GM18861 (cell line): ENCODE data around the gene APOL4.
"Not testable (repeated sequence)": the region's sequence is repeated elsewhere in the genome, so short reads cannot be mapped to it uniquely, and the experiment has no call there.

ENCODE experiments used
- ATAC-seq: cut with Tn5 transposase; IDR thresholded peaks from one replicate; pipeline ENCODE4 v1.9.1; 2021; ENCODE audit not compliant: unreplicated experiment

APOL4 gene

GRCh38 chr22:36232715-36233401 lies 31.2 kb upstream of the APOL4 start:
- no peak for ATAC-seq

GRCh38 chr22:36231051-36231450 lies 29.4 kb upstream of the APOL4 start:
- ATAC-seq = not testable (repeated sequence)

- not testable (repeated sequence) for ATAC-seq
Observed at GRCh38 chr22:36229649-36230048, 28.0 kb upstream of the APOL4 start.

DNA sequence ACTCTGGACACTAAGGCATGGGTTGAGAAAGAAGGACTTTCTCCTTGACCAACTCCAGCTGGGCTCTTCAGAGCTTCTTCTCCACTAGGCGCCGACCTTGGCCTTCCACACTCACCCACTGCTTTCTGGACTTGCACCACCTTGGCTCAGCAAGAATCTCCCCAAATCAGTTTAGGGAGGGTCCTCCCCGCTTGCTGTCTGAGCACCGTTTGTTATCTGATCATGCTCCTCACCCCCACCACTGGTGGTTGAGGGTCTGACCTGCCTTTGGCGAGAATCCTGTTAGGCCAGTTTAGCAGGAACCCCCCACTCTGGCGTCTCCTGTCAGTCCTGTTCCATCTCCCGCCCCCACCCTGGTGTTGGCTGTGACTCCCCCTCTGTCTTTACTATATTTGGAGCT lies 27.3 kb upstream of the APOL4 start:
- ATAC-seq = no peak

DNA sequence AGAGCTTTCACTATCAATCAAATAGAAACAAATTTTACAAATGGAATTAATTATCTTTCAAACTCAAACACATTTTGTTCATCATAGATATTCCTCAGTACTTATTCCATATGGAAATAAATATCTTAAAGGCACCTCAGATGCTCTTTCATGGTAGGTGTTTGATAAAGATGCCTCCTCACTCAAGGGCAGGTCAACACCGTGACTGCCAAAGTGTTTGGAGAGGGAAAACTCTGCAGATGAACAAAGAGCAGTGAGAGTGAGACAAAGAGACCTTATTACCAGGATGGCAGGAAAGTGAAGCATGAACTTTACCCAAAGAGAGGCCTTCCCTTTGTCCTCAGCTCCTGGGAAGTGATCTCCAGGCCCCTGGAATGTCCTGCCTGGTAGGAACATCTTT lies 26.8 kb upstream of the APOL4 start:
- not testable (repeated sequence) for ATAC-seq

GRCh38 chr22:36227806-36228205 lies 26.2 kb upstream of the APOL4 start:
- ATAC-seq = no peak

DNA sequence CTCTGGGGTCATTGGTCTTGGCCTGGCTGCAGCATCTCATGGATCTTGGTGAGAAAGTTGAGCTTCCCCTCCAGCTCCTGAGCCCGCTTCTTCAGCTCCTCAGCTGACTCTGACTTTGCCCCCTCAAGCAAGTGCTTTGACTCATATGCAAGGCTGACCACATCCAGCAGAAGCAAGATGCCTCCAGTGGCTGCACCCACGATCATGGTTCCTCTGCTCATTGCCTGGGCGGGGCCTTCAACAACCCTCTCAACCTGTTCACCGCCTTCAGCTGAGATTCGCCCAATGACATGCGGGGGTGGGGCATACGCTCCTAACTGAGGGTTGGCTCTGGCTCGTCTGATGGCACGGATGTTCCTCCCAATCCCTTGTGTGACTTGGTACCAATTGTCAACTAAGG lies 25.8 kb upstream of the APOL4 start:
- no peak for ATAC-seq

DNA sequence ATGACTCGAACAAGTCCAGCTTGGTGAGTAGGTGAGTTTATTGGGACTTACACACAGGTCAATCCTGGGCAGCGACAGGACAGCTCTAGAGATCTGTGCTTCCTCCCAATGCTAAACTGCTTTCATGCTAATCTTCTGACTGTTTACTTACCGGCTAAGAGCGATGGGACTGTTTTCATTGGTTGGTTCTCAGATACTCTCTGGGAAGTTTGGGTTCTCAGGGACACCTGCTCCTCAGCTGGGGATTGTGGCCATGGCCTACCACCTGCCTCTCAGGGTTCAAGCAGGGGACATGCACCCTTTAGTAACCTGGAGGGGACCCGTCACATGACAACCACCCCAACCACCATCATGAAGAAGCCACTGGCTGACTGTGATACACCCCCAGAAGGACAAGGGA lies 24.6 kb upstream of the APOL4 start:
- no peak for ATAC-seq

DNA sequence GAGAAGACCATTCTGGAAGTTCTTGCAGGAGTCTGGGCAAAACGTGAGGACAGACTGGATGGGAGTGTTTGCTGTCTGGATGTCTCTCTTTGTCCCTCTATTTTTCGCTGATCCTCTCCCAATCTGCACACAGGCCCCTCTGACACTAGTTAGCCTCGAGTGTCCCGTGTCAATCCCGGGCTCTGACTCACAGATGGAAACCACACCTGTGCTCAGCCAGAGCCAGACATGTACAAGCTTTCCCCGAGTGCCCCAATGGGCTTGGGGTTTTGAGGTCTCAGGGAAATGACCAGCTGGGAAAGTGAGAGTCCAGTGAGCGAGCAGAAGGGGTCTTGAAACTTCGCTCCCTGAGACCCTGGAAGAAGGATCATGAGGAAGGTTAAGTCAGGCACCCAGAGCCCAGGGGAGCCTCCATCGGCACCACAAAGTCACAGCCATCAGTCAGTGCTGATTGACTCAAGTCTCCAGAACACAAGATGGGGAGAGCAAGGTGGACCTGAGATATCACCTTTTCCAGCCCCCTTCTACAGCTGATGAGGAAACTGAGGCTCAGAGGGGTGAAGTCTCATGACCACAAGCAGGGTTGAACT lies 23.8 kb upstream of the APOL4 start:
- ATAC-seq = no peak

DNA sequence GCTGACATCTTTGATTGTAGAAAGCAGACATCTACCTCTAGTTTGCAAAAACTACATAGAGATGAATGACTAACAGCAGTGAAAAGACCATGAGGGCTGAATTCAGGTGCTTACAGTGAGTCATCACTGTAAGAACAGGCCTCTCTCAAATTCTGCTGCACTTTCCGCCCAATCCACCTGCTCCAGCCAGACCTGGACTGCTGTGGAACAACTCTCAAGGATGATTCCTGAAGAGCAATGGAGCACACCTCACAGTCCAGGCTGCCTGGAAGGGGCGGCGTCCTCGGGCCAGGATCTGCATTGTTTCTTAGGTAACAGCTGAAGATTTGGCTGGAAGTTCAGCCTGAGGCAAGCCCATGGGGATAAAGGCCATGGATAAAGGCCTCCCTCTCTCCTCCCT lies 22.6 kb upstream of the APOL4 start:
- no peak for ATAC-seq

DNA sequence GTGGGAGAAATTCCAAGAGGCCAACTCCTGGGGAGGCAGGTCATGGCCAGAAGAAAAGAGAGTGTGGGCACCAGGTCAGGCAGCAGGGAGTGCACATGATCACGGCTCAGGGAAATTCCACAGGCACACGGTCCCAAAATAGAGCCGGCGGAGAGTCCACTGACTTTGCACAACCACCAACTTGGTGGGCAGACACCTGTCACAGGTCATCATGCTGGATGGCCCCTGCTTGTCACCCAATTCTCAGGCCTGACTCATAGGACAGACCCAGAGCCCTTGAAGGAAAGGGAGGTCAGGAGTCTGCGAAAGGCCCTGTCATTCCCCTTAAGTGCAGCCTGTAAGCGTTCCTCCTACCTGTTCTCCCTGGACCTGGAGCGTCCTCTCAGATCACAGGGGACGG lies 21.9 kb upstream of the APOL4 start:
- ATAC-seq = no peak

- ATAC-seq = no peak
Observed at GRCh38 chr22:36222887-36223450, 21.4 kb upstream of the APOL4 start.

GRCh38 chr22:36221799-36222751 lies 20.5 kb upstream of the APOL4 start:
- no peak for ATAC-seq

DNA sequence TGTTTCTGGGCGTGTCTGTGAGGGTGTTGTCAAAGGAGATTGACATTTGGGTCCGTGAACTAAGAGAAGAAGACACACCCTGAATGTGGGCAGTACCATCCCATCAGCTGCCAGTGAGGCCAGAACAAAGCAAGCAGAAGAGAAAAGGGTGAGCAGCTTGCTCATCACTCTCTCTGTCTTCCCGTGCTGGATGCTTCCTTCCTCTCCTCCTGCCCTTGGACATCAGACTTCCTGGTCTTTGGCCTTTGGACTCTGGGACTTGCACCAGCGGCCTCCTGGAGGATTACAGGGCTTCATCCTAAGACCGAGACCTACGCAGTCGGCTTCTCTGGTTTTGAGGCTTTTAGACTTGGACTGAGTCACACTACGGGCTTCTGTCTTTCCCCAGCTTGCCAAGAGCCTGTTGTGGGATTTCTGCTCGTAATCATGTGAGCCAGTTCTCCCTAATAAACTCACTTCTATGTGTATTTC lies 18.9 kb upstream of the APOL4 start:
- no peak for ATAC-seq

- ATAC-seq = no peak
Observed at GRCh38 chr22:36218648-36219193, 17.1 kb upstream of the APOL4 start.

DNA sequence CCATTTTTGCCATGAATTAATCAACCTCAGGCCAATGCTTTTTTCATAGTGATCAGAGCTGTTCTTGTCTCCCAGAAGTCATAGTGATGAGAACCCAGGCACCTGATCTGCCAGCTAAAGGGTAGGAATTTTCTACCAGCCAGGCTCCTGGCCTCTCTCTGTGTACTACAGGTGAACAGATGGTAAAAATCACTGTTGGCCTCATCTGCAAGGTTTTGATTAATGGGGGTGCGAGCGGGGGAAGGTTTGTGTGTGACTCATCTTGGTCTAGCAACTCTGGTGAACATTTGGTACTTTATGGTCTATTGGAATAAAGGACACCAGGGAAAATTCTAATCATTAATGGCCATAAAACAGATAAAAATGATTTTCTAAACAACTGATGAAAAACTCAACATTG lies 14.4 kb upstream of the APOL4 start:
- ATAC-seq = no peak

GRCh38 chr22:36213586-36213985 lies 12.0 kb upstream of the APOL4 start:
- no peak for ATAC-seq

DNA sequence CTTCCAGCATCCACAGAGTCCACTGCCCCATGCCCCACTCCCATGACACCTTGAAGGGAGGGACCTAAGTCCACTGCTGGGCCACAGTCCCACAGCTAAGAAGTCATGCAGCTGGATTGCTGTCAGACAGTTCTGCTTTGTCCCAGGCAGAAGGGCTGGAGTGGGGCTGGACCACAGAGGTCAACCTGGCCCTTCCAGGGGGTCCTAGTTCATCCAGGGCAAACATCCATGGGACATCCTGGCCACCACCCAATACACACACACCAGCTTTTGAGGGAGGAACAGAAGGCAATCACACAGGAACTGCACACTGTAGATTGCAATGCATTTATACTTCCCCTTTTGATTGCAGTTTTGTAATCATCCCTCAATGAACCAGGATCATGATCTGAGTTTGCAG lies 11.3 kb upstream of the APOL4 start:
- ATAC-seq = no peak

GRCh38 chr22:36211237-36211861 lies 9.7 kb upstream of the APOL4 start:
- no peak for ATAC-seq

DNA sequence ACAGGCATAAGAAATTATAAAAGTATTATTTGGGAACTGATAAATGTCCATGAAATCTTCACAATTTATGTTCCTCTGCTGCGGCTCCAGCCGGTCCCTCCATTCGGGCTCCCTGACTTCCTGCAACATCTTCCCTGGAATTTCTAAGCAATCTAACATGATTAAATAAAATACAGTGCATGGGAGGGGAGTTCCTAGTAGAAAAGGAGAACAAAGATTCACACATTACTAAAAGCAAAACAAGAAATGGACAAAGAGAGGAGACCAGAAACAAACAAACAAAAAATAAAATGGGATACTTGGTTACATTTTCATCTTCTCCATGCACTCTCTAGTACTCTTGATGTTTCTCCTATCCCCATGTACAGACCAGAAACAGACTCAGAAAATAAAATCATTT lies 8.6 kb upstream of the APOL4 start:
- ATAC-seq = no peak

- not testable (repeated sequence) for ATAC-seq
Observed at GRCh38 chr22:36209488-36209908, 7.9 kb upstream of the APOL4 start.
